Gastrocnemius medialis (tissue), 4 donors: ENCODE results near the gene ZNF562.

Source experiments
- POLR2A ChIP-seq, 2 donors: fragments of 450-650 bp; IDR thresholded peaks; one replicate each; pipeline ENCODE4 v1.6.1; 2017; ENCODE audit warnings: antibody characterized with exemption in 2 of 2, mild to moderate bottlenecking in 2 of 2, moderate library complexity in 2 of 2
- TF ChIP-seq, protein P1 (sequence below), 5 experiments: fragments of 450-650 bp in 3 of 5; fragments of 200-600 bp in 2 of 5; sonication (generic) in 2 of 5; IDR thresholded peaks in 4 of 5; conservative IDR thresholded peaks in 1 of 5; 1 replicate in 4 of 5; 2 replicates in 1 of 5; pipeline ENCODE4 v1.5.1; 2016 to 2019; ENCODE audit warnings: antibody characterized with exemption in 5 of 5, mild to moderate bottlenecking in 3 of 5, moderate library complexity in 3 of 5

GRCh38 chr19:9702186-9702585 lies 27.3 kb upstream of the ZNF562 start:
- TF ChIP-seq, protein P1, sequence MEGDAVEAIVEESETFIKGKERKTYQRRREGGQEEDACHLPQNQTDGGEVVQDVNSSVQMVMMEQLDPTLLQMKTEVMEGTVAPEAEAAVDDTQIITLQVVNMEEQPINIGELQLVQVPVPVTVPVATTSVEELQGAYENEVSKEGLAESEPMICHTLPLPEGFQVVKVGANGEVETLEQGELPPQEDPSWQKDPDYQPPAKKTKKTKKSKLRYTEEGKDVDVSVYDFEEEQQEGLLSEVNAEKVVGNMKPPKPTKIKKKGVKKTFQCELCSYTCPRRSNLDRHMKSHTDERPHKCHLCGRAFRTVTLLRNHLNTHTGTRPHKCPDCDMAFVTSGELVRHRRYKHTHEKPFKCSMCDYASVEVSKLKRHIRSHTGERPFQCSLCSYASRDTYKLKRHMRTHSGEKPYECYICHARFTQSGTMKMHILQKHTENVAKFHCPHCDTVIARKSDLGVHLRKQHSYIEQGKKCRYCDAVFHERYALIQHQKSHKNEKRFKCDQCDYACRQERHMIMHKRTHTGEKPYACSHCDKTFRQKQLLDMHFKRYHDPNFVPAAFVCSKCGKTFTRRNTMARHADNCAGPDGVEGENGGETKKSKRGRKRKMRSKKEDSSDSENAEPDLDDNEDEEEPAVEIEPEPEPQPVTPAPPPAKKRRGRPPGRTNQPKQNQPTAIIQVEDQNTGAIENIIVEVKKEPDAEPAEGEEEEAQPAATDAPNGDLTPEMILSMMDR (IDR thresholded peaks at IDR 0.05 in 4 of 5, conservative IDR thresholded peaks at IDR 0.05 in 1 of 5): no peak
- TF ChIP-seq POLR2A (IDR thresholded peaks at IDR 0.05): no peak
